Activated CD8-positive, alpha-beta memory T cell treated with anti-CD3 and anti-CD28 coated beads for 36 hours (primary cell): ENCODE data around the gene BLVRB. TPM values are rescaled to one million over a fixed set of nuclear protein-coding genes. Genes with fewer than 3 reads are reported as not detected.
"Not testable (repeated sequence)": the region's sequence is repeated elsewhere in the genome, so short reads cannot be mapped to it uniquely, and the experiment has no call there.

ENCODE experiments used
- CTCF ChIA-PET: fragments of 350-600 bp; sonication (Branson Sonifier 250); formaldehyde crosslinking; loops from one replicate; lab custom pipeline; 2021; ENCODE audit warnings: antibody characterized with exemption; lab: Charles Lee
- POLR2A ChIA-PET: fragments of 350-600 bp; sonication (Branson Sonifier 250); formaldehyde crosslinking; loops from one replicate; lab custom pipeline; 2021; ENCODE audit warnings: antibody characterized with exemption; lab: Charles Lee
- total RNA-seq, 2 experiments: library from RNA; stranded (reverse); gene quantifications; one replicate each; pipeline ENCODE4 v1.2.3, GENCODE V29; 2021

The BLVRB gene
- total RNA-seq, 2 experiments from 2014 or later: 16.8 to 18.8 TPM

DNA sequence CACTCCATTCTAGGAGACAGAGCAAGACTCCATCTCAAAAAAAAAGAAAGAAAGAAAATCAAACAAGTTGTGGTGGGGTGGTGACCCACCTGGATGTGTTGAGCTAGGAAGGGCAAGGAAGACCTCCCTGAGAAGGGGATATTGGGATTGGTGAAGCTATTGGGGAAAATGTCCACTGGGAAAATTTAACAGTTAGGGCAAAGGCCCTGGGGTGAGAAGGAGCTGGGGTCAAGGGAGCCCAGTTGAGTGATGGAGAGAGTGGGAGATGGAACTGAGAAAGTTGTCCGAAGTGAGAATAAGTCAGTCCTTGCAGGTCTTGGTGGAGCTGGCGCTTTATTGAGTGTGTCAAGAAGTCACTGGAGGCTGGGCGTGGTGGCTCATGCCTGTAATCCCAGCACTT is 27.3 kb downstream of the BLVRB start:
- ChIA-PET POLR2A (interaction anchor here (0.6 to 1.1 kb wide), 2 partner anchors 12 to 73 kb away, joined by 3 to 4 read pairs; no protein-coding TSS in a partner anchor), CTCF (interaction anchor here (0.7 to 1.2 kb wide), 2 partner anchors 9 to 12 kb away, joined by 3 to 4 read pairs; no protein-coding TSS in a partner anchor)

DNA sequence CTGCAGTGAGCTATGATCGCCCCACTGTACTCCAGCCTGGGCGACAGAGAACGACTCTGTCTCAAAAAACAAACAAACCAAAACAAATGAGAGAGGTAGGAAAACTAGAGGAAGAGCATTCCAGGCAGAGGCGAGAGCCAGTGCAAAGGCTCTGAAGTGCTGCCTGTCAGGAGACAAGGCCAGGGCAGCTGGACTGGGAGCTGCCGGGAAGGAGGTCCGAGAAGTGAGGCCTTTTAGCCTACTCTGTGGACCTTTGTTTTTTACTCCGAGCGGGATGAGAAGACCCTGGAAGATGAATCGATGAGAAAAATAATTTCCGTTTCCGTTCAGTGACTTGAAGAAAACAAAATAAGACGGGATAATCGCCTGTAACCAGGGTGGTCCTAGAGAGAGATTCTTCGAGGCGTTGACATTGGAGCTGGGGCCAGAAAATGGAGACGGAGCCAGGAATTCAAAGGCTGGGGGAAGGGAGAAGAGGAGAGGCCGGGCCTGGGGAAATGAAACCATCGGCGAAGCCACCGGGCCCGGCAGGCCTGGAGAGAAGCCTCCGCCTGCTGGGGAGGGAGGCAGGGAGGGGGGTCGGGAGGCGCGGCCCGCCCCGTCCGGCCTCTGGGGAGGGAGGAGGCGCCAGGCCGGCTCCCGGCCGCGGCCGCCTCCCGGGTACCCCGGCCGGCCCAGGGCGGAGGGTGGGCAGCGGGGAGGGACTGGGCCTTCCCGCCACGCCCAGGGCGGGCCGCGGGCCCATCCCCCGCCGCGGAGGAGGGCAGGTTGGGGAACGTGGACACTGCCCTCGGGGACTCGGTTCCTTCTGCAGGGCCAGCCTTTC is 31.9 kb downstream of the BLVRB start:
- POLR2A ChIA-PET: no interaction called here
- CTCF ChIA-PET: interaction anchor here (4.2 kb wide), 1 partner anchor 13 kb away, joined by 20 read pairs; no protein-coding TSS in a partner anchor

DNA sequence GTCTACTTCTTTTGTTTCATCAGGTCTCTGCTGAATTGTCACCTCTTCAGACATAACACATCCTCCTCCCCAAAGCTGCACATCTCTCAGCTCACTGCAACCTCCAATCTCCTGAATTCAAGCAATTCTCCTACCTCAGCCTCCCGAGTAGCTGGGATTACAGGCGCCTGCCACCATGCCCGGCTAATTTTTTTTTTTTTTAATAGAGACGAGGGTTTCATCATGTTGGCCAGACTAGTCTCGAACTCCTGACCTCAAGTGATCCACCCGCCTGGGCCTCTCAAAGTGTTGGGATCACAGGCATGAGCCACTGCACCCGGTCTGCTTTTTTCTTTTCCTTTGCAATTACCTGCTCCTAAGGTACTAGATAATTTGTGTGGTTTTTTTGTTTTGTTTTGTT is 32.8 kb downstream of the BLVRB start:
- POLR2A ChIA-PET: not testable (repeated sequence)
- CTCF ChIA-PET: interaction anchor here (4.2 kb wide), 1 partner anchor 12 kb away, joined by 20 read pairs; no protein-coding TSS in a partner anchor

DNA sequence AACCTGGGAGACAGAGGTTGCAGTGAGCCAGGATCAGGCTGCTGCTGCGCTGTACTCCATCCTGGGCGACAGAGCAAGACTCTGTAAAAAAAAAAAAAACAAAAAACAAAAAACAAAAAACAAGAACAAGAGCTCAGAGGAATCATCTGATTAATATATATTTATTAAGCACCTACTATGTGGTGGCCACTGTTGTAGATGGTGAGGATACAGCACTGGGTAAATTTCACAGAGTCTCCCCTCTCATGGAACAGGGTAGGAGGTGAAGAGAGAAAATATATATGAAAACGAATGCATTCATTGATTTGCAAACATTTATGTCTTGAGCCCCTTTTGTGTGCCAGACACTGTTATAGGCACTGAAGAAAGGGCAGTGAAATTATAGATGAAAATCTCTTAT is 33.8 kb downstream of the BLVRB start:
- CTCF ChIA-PET: interaction anchor here (1.0 to 4.2 kb wide), 2 partner anchors 11 to 23 kb away, joined by 3 to 20 read pairs; no protein-coding TSS in a partner anchor
- POLR2A ChIA-PET: no interaction called here

DNA sequence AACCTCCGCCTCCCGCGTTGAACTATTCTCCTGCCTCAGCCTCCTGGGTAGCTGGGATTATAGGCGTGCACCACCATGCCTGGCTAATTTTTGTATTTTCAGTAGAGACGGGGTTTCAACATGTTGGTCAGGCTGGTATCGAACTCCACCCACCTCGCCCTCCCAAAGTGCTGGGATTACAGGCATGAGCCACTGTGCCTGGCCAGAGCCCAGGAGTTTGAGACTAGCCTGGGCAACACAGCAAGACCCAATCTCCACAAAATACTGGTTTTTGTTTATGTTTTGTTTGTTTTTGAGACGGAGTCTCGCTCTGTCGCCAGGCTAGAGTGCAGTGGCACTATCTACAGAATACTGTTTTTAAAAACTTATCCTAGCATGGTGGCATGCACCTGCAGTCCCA is 35.3 kb downstream of the BLVRB start:
- ChIA-PET POLR2A (interaction anchor here (0.6 kb wide), 1 partner anchor 11 kb away, joined by 4 read pairs; no protein-coding TSS in a partner anchor), CTCF (interaction anchor here (0.9 to 4.2 kb wide), 2 partner anchors 8 to 10 kb away, joined by 3 to 20 read pairs; no protein-coding TSS in a partner anchor)

DNA sequence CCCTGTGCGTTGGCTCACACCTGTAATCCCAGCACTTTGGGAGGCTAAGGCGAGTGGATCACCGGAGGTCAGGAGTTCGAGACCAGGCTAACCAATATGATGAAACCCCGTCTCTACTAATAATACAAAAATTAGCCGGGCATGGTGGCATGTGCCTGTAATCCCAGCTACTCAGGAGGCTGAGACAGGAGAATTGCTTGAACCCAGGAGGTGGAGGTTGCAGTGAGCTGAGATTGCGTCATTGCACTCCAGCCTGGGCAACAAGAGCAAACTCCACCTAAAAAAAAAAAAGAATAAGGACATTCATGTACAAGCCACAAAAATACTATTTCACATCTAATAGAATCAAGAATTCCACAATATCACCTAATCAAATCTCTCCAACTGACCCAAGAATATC is 37.3 kb downstream of the BLVRB start:
- ChIA-PET POLR2A (interaction anchor here (0.8 kb wide), 1 partner anchor 36 kb away, joined by 8 read pairs; no protein-coding TSS in a partner anchor), CTCF (interaction anchor here (0.6 kb wide), 1 partner anchor 337 kb away, joined by 3 read pairs; the partner anchor contains the start of gene ZNF780A)

DNA sequence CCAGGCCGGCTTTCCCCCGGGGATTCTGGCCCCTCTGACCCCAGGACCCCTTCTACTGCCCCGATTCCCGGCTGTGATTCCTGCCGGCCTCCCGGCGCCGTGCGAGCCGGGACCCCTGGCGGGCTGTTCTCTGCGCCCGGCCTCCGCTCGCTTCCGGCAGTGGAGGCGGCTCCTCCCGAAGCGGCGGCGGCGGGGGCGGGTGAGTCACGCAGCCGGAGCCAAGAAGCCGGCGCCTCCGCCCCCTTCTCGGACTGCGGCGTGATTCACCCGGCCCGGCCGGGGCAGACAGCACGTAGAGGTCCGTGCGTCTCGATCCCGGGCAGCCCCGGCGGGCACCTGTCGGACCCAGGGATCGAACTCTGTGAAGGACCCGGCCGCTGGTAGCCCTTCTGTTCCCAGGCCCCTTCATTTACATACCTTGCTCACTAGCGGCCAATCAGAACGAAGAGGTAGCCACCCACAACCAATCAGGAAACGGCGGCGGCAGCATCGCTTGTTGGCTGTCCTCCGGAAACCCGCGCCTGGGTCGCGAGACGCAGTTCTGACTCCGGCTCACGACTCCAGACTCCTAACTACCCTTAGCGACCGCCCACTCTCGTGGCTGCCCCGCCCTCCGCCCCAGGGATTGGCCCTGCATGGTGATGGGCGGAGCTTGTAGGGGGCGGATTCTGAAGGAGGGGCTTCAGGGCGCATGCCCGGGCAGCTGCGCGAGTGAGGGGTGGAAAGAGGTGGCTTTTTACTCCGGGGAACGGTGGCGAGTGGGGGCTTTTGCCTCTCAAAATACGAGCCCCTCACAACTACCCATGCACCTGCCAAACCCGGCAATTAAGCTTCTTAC is 39.9 kb downstream of the BLVRB start, which contains the start of gene SERTAD1:
Gene SERTAD1 (minus strand): TSS at position 543 of the 838 bp plus-strand sequence. CDS start 2,446 bp downstream, outside the sequence.
- POLR2A ChIA-PET: interaction anchor here (0.7 to 2.2 kb wide), 7 partner anchors 13 to 326 kb away, joined by 3 to 15 read pairs (median 4); partner anchors contain the start of genes COQ8B, ITPKC and SERTAD3

DNA sequence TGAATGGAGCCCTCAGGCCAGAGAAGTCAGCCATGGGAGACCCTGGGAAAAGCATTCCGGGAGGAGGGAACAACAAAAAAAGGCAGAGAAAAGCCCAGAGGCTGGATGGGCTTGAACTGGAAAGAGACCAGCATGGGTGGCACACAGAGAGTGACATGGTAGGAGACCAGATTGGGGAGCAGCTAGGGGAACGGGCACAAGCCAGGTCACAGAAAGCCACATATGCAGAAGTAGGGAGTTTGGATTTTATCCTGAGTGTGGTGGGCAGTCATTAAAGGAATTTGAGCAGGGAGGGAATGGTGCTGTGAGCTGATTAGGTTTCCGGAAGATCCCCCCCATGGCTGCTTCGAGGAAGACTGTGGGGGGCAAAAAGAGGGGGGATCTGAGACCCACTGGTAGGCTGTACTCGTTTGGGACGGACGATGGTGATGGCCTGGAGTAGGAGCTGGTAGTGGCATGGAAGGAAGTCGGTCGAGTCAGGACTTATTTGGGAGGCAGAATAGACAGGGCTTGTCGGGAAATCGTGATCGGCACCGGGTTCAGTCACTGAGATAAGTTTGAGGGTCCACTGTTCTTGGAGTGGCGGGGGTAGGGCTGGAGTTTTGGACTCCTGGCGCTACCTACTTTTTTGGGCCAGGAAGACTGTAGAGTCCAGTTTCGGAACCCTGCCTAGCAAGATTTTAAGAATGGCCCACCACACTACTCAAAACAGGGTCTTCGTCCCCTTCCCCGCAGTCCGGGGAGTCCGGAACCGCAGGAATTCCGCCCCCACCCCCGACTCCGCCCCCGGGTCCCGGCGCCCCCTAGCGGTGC is 40.7 kb downstream of the BLVRB start:
- ChIA-PET CTCF (interaction anchor here (1.7 kb wide), 1 partner anchor 22 kb away, joined by 4 read pairs; no protein-coding TSS in a partner anchor), POLR2A (interaction anchor here (0.9 kb wide), 1 partner anchor 18 kb away, joined by 4 read pairs; no protein-coding TSS in a partner anchor)

More for the DNA sequence above, 39.9 kb downstream of the BLVRB start, which contains the start of gene SERTAD1:
- CTCF ChIA-PET: interaction anchor here (0.5 to 2.3 kb wide), 8 partner anchors 13 to 282 kb away, joined by 3 to 8 read pairs (median 4); partner anchors contain the start of genes C19orf47, PLD3 and SERTAD3

DNA sequence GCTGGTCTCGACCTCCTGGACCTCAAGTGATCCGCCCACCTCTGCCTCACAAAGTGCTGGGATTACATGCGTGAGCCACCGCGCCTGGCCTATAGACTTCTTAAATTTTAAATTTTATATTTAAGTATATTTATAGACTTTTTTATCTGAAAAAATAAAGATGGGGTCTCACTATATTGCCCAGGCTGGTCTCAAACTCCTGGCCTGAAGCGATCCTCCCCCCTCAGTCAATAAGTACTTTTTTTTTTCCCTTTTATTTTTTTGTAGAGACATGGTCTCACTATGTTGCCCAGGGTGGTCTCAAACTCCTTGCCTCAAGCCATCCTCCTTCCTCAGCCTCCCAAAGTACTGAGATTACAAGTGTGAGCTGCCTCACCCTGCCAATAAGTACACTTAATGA is 41.6 kb downstream of the BLVRB start:
- POLR2A ChIA-PET: no interaction called here
- CTCF ChIA-PET: interaction anchor here (0.6 to 1.7 kb wide), 3 partner anchors 21 to 280 kb away, joined by 3 to 4 read pairs (median 4); no protein-coding TSS in a partner anchor

DNA sequence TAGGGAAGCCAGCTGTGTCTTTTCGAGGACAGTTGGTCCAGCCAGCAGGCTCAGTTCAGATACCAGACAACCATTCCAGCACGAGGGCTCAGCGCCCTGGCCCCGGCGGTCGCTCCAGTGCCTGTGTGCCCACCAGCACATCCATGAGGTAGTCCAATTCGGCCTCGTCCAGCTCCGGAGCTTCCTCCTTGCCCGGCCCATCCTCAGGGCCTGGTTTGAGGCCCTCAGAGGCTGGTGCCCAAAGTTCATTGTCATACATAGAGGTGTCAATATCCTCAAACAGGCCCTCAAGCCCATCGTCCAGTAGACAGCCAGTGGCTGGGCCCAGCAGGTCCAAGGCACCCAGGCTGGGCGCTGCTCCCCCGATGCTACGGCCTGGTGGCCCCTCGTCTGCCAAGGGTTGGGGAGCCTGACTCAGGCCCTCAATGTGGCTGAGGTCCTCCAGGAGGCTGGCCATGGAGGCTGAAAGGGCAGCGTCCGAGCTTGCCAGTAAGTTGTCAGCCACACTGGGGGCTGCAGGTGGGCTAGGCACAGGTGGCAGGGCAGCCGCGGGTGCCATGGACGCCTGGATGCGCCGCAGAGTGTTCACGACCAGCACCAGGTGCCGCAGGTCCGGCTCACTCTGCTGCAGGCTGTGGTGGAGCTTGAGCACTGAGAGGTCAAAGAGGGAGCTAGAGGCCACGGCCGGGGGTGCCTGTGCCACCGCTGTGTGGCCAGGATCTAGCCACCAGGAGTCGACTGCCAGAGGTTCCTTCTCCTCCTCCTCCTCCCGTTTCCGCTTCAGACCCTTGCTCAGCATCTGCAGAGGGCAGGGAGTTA is 42.6 kb downstream of the BLVRB start:
- CTCF ChIA-PET: interaction anchor here (0.6 to 3.6 kb wide), 4 partner anchors 20 to 279 kb away, joined by 3 to 19 read pairs (median 4); partner anchors contain the start of gene SERTAD3
- POLR2A ChIA-PET: no interaction called here

DNA sequence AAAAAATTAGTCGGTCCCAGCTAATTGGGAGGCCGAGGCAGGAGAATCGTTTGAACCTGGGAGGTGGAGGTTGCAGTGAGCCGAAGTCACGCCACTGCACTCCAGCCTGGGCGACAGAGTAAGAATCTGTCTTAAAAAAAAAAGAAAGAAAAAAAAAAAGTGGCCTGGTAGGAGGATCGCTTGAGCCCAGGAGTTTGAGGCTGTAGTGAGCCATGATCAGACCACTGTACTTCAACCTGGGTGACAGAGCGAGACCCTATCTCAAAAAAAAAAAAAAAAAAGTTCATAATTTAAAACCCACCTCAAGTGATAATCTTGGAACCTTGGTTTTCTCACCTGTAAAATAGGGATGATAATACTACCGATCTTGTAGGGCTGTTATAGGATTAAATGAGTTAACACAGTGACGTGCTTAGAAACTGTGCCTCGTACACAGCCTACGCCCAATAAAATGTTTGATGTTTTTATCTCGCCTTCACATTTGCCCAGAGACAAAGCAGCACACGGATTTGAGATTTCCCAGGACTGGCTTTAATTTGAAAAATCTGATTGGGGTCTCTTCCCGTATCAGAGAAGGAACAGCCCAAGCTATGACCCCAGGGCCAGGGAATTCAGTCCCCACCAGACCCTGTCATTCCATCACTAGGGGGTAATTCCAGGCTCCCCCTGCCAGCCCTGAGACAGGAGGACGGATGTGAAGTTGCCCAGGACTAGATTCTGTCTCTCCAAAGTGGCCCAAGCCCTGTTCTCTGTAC is 43.4 kb downstream of the BLVRB start:
- ChIA-PET CTCF (interaction anchor here (2.3 to 3.6 kb wide), 2 partner anchors 10 to 22 kb away, joined by 19 to 20 read pairs; partner anchors contain the start of gene SERTAD3), POLR2A (interaction anchor here (1.9 to 2.3 kb wide), 2 partner anchors 20 to 43 kb away, joined by 9 to 12 read pairs; partner anchors contain the start of gene BLVRB)

DNA sequence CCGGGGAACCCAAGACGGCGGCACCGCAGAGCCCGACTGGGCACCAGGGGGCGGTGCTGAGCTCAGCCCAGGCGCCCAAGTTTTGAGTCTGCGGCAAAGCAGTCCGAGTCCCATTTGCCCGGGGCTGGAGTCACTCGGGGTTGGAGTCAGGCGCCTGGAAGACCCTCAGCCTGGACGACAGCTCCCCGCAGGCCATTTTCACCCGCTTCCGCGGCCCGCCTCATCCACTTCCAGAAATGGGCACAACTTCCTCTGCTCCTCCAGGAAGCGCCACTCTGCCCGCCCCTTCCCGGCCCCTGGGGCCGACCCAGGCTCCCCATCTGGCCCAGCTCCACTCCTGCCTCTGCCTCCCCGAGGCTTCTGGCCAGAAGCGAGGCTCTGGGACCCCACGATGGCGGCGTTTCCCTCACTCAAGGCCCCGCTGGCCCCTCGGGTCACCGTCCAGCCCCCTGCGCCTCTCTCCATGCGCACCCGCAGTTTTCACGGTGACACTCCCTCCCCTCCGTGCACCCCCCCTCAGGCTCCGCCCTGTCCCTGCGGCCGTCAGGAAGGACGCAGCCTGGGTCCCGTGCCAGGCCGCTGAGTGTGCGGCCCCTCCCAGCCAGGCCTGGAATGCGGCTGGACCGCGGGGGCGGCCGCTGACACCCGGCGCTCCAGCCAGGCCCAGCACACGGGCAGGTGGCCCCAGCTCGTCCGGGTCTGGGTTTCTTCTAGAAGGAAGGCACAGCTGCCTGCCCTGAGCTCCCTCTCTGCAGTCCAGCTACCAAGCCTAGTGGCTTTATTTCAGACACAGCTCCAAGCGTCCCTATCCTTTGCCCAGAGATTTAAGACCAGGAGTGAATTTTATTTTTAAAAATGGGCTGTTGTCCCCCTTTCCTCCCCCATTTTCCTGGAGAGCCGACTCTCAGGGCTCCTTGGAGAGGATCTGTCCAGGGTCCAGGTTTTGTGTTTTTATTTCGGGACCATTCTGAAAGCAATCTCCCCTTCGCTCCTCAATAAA is 44.5 kb downstream of the BLVRB start:
- ChIA-PET CTCF (interaction anchor here (0.7 to 3.6 kb wide), 27 partner anchors 10 to 275 kb away, joined by 3 to 27 read pairs (median 4); partner anchors contain the start of genes BLVRB and SERTAD3), POLR2A (interaction anchor here (0.6 to 2.3 kb wide), 8 partner anchors 17 to 990 kb away, joined by 3 to 12 read pairs (median 4); partner anchors contain the start of genes BLVRB and SERTAD3)

DNA sequence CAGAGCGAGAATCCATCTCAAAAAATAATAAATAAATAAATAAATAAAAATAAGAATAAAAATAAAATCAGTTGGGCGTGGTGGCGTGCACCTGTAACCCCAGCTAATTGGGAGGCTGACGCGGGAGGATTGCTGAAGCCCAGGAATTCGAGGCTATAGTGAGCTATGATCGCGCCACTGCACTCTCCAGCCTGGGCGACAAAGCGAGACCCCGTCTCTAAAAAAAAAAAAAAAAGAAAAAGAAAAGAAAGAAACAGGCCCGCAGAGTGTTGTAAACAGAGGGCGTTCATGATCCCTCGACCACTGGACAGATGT is 45.1 kb downstream of the BLVRB start:
- CTCF ChIA-PET: interaction anchor here (0.7 to 3.6 kb wide), 26 partner anchors 9 to 274 kb away, joined by 3 to 27 read pairs (median 4); partner anchors contain the start of genes BLVRB and SERTAD3
- POLR2A ChIA-PET: interaction anchor here (0.6 to 2.3 kb wide), 8 partner anchors 16 to 991 kb away, joined by 3 to 12 read pairs (median 4); partner anchors contain the start of genes BLVRB and SERTAD3

DNA sequence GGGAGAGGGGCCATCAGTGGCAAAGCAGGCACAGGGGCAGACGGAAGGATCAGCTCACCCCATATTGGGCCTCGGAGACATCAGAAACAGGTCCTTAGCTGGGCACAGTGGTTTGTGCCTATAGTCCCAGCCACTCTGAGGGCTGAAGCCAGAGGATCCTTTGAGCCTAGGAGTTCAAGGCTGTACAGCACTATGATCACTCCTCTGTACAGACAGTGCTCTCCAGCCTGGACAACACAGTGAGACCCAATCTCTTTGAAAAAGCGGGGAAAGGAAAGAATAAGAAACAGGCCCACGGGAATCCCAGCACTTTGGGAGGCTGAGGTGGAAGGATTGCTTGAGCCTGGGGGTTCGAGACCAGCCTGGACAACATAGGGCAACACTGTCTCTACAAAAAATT is 45.8 kb downstream of the BLVRB start:
- ChIA-PET POLR2A (interaction anchor here (1.5 to 1.9 kb wide), 2 partner anchors 25 to 46 kb away, joined by 5 to 12 read pairs; partner anchors contain the start of genes BLVRB and SERTAD3), CTCF (interaction anchor here (0.7 to 3.6 kb wide), 19 partner anchors 8 to 273 kb away, joined by 3 to 27 read pairs (median 4); partner anchors contain the start of genes BLVRB and SERTAD3)
